Large intestine (tissue), 3 donors: ENCODE measurements around the gene PYCR2. TPM values are rescaled to one million over a fixed set of nuclear protein-coding genes. Genes with fewer than 3 reads are reported as not detected.

Experiments used
- DNase-seq, 2 donors: peaks; one replicate each; pipeline versions ENCODE4 v3.0.0 to v3.0.0-alpha.2; 2013
- H3K27ac ChIP-seq: one replicate; pipeline ENCODE4 v1.5.1; 2013; ENCODE audit warnings: low read length
- H3K27me3 ChIP-seq: 2 replicates; pipeline ENCODE4 v1.6.1; 2013; ENCODE audit warnings: low read length; ENCODE audit not compliant: control insufficient read depth, insufficient read depth
- H3K36me3 ChIP-seq: 2 replicates; pipeline ENCODE4 v1.6.1; 2013; ENCODE audit warnings: low read length; ENCODE audit not compliant: control insufficient read depth, insufficient read depth
- H3K4me1 ChIP-seq: one replicate; pipeline ENCODE4 v1.6.1; 2013; ENCODE audit warnings: low read length; ENCODE audit not compliant: control insufficient read depth, insufficient read depth
- H3K4me3 ChIP-seq: one replicate; pipeline ENCODE4 v1.5.1; 2013; ENCODE audit warnings: low read length
- H3K9me3 ChIP-seq: one replicate; pipeline ENCODE4 v1.6.1; 2013; ENCODE audit warnings: mild to moderate bottlenecking, low read depth, low read length, moderate library complexity; ENCODE audit not compliant: control insufficient read depth
- WGBS: methylation state at CpG from one replicate; pipeline ENCODE4 v1.1.5; 2013; ENCODE audit warnings: low lambda C conversion rate; ENCODE audit not compliant: insufficient coverage; 5-methylcytosine and 5-hydroxymethylcytosine counted together
- polyA plus RNA-seq: library from polyadenylated mRNA; unstranded; fragments of 120-200 nt; gene quantifications from one replicate; pipeline ENCODE4 v1.2.1, GENCODE V29; 2013

PYCR2 gene
- polyA plus RNA-seq, 1 donor: 43.0 TPM

- DNase-seq: no peak
- Histone ChIP-seq H3K4me1 (peaks cover 63% of the 10 kb centered on the region), H3K4me3 (no peak overlapping the region), H3K9me3 (no peaks in the 10 kb centered on the region), H3K36me3 (peaks cover 41% of the 10 kb centered on the region), H3K27ac (no peak overlapping the region), H3K27me3 (no peaks in the 10 kb centered on the region)
- WGBS: no CpG with 5 or more reads among the region's 12 CpGs
Observed at GRCh38 chr1:225876900-225877510, 47.0 kb downstream of the PYCR2 start.

GRCh38 chr1:225875044-225875815 is 48.8 kb downstream of the PYCR2 start:
- H3K27ac ChIP-seq: peak overlapping the region; percentile 89
- H3K4me3 ChIP-seq: no peak overlapping the region
- no peaks in the 10 kb centered on the region for H3K27me3 ChIP-seq
- no peaks in the 10 kb centered on the region for H3K9me3 ChIP-seq
- H3K36me3 ChIP-seq: peaks cover 58% of the 10 kb centered on the region
- no CpG with 5 or more reads among the region's 12 CpGs for WGBS
- DNase-seq: peak; percentile 76 to 87
- peaks cover 50% of the 10 kb centered on the region for H3K4me1 ChIP-seq

- no peak overlapping the region for H3K27ac ChIP-seq
- peaks cover 62% of the 10 kb centered on the region for H3K36me3 ChIP-seq
- peaks cover 44% of the 10 kb centered on the region for H3K4me1 ChIP-seq
- no peaks in the 10 kb centered on the region for H3K9me3 ChIP-seq
- DNase-seq: no peak
- 100% methylated on average over 2 of the region's 11 CpGs for WGBS
- no peak overlapping the region for H3K4me3 ChIP-seq
- H3K27me3 ChIP-seq: no peaks in the 10 kb centered on the region
Observed at GRCh38 chr1:225874431-225874830, 49.6 kb downstream of the PYCR2 start.

- Histone ChIP-seq H3K9me3 (no peaks in the 10 kb centered on the region), H3K27me3 (no peaks in the 10 kb centered on the region), H3K4me1 (peaks cover 33% of the 10 kb centered on the region), H3K27ac (no peak overlapping the region), H3K36me3 (peaks cover 72% of the 10 kb centered on the region), H3K4me3 (no peak overlapping the region)
- no peak for DNase-seq
- WGBS: no CpG with 5 or more reads among the region's 10 CpGs
Observed at GRCh38 chr1:225873281-225873850, 50.7 kb downstream of the PYCR2 start.

- H3K4me1 ChIP-seq: peaks cover 20% of the 10 kb centered on the region
- no peak for DNase-seq
- H3K27me3 ChIP-seq: no peaks in the 10 kb centered on the region
- no peaks in the 10 kb centered on the region for H3K9me3 ChIP-seq
- no CpG with 5 or more reads among the region's 3 CpGs for WGBS
- no peak overlapping the region for H3K4me3 ChIP-seq
- no peak overlapping the region for H3K27ac ChIP-seq
- H3K36me3 ChIP-seq: peaks cover 77% of the 10 kb centered on the region
Observed at GRCh38 chr1:225872075-225872430, 52.0 kb downstream of the PYCR2 start.

GRCh38 chr1:225871359-225872074 is 52.5 kb downstream of the PYCR2 start:
- Histone ChIP-seq H3K9me3 (no peaks in the 10 kb centered on the region), H3K4me1 (peaks cover 16% of the 10 kb centered on the region), H3K27ac (no peak overlapping the region), H3K27me3 (no peaks in the 10 kb centered on the region), H3K4me3 (no peak overlapping the region), H3K36me3 (peaks cover 79% of the 10 kb centered on the region)
- no peak for DNase-seq
- WGBS: 74% methylated on average over 3 of the region's 11 CpGs

GRCh38 chr1:225870911-225871310 is 53.1 kb downstream of the PYCR2 start:
- no CpG with 5 or more reads among the region's 3 CpGs for WGBS
- DNase-seq: no peak
- H3K9me3 ChIP-seq: no peaks in the 10 kb centered on the region
- peaks cover 11% of the 10 kb centered on the region for H3K4me1 ChIP-seq
- H3K27ac ChIP-seq: no peak overlapping the region
- H3K27me3 ChIP-seq: no peaks in the 10 kb centered on the region
- H3K36me3 ChIP-seq: peaks cover 81% of the 10 kb centered on the region
- no peak overlapping the region for H3K4me3 ChIP-seq

Other genes with a start within 250 kb of the PYCR2 start
- gene SRP9, start 146.4 kb downstream of the PYCR2 start, polyA plus RNA-seq: 304 TPM
- gene EPHX1, start 114.1 kb downstream of the PYCR2 start, polyA plus RNA-seq: 51.2 TPM
- 105 TPM for gene TMEM63A, start 41.9 kb downstream of the PYCR2 start, polyA plus RNA-seq
- gene LEFTY1, start 35.1 kb downstream of the PYCR2 start, polyA plus RNA-seq: 0.58 TPM
- gene LEFTY2, start 17.0 kb upstream of the PYCR2 start, polyA plus RNA-seq: 0.25 TPM
- gene SDE2, start 75.1 kb upstream of the PYCR2 start, polyA plus RNA-seq: 16.7 TPM
- 750 TPM for gene H3-3A, start 138.5 kb upstream of the PYCR2 start, polyA plus RNA-seq